ENCODE measurements around the gene CCK.
"Not testable (repeated sequence)": the region's sequence is repeated elsewhere in the genome, so short reads cannot be mapped to it uniquely, and the experiment has no call there.

Gene CCK

DNA sequence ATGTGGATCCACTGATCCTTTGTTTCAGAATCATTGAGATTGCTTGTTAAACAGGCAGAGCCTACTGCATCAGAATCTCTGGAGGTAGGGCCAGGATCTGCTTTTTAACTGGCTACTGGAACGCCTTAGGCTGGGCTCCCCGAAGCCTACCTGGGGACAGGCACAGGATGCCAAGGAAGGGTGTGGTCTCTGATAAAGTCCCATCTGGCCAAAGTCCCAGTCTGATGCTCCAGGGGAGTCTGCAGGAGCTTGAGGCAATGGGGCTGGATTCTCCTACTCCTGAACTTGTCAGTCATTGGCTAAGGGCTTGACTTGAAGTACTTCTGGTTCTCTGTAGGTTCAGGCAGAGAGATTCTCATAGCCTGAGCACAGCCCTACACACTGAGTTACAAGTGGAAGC lies 22.4 kb upstream of the CCK start:
- H3K9ac ChIP-seq (ENCODE audit: low read length): no peak overlapping the region
- no peaks in the 10 kb centered on the region for H3K27me3 ChIP-seq (ENCODE audit: control insufficient read depth, insufficient read depth, low read length)
- no peak overlapping the region for H3K4me3 ChIP-seq (ENCODE audit: low read length)
- no peaks in the 10 kb centered on the region for H3K9me3 ChIP-seq (ENCODE audit: control insufficient read depth, low read length)
- H3K4me1 ChIP-seq (ENCODE audit: control insufficient read depth, insufficient read depth, low read length): peaks cover 12% of the 10 kb centered on the region
- no peaks in the 10 kb centered on the region for H3K36me3 ChIP-seq (ENCODE audit: control insufficient read depth, insufficient read depth, low read length)

- H3K36me3 ChIP-seq (ENCODE audit: control insufficient read depth, insufficient read depth, low read length); H3K9me3 ChIP-seq (ENCODE audit: control insufficient read depth, low read length); H3K9ac ChIP-seq (ENCODE audit: low read length); H3K27me3 ChIP-seq (ENCODE audit: control insufficient read depth, insufficient read depth, low read length); H3K4me3 ChIP-seq (ENCODE audit: low read length): not testable (repeated sequence)
- H3K4me1 ChIP-seq (ENCODE audit: control insufficient read depth, insufficient read depth, low read length): peaks cover 12% of the 10 kb centered on the region
Measured at GRCh38 chr3:42287423-42287822, 21.4 kb upstream of the CCK start.

GRCh38 chr3:42277676-42278075 lies 11.7 kb upstream of the CCK start:
- H3K4me1 ChIP-seq (ENCODE audit: control insufficient read depth, insufficient read depth, low read length): no peaks in the 10 kb centered on the region
- no peak overlapping the region for H3K4me3 ChIP-seq (ENCODE audit: low read length)
- no peak overlapping the region for H3K9ac ChIP-seq (ENCODE audit: low read length)
- no peaks in the 10 kb centered on the region for H3K36me3 ChIP-seq (ENCODE audit: control insufficient read depth, insufficient read depth, low read length)
- peaks cover 5% of the 10 kb centered on the region for H3K27me3 ChIP-seq (ENCODE audit: control insufficient read depth, insufficient read depth, low read length)
- H3K9me3 ChIP-seq (ENCODE audit: control insufficient read depth, low read length): no peaks in the 10 kb centered on the region

GRCh38 chr3:42276141-42277132 lies 10.5 kb upstream of the CCK start:
- Histone ChIP-seq H3K27me3 (ENCODE audit: control insufficient read depth, insufficient read depth, low read length) (peaks cover 5% of the 10 kb centered on the region), H3K4me1 (ENCODE audit: control insufficient read depth, insufficient read depth, low read length) (no peaks in the 10 kb centered on the region), H3K36me3 (ENCODE audit: control insufficient read depth, insufficient read depth, low read length) (no peaks in the 10 kb centered on the region), H3K9me3 (ENCODE audit: control insufficient read depth, low read length) (no peaks in the 10 kb centered on the region), H3K4me3 (ENCODE audit: low read length) (no peak overlapping the region), H3K9ac (ENCODE audit: low read length) (no peak overlapping the region)

GRCh38 chr3:42275217-42275616 lies 9.2 kb upstream of the CCK start:
- Histone ChIP-seq H3K4me3 (ENCODE audit: low read length) (no peak overlapping the region), H3K27me3 (ENCODE audit: control insufficient read depth, insufficient read depth, low read length) (peaks cover 8% of the 10 kb centered on the region), H3K36me3 (ENCODE audit: control insufficient read depth, insufficient read depth, low read length) (no peaks in the 10 kb centered on the region), H3K4me1 (ENCODE audit: control insufficient read depth, insufficient read depth, low read length) (no peaks in the 10 kb centered on the region), H3K9ac (ENCODE audit: low read length) (no peak overlapping the region), H3K9me3 (ENCODE audit: control insufficient read depth, low read length) (no peaks in the 10 kb centered on the region)

GRCh38 chr3:42274266-42274665 lies 8.3 kb upstream of the CCK start:
- Histone ChIP-seq H3K27me3 (ENCODE audit: control insufficient read depth, insufficient read depth, low read length) (peaks cover 9% of the 10 kb centered on the region), H3K4me1 (ENCODE audit: control insufficient read depth, insufficient read depth, low read length) (no peaks in the 10 kb centered on the region), H3K4me3 (ENCODE audit: low read length) (no peak overlapping the region), H3K9me3 (ENCODE audit: control insufficient read depth, low read length) (no peaks in the 10 kb centered on the region), H3K9ac (ENCODE audit: low read length) (no peak overlapping the region), H3K36me3 (ENCODE audit: control insufficient read depth, insufficient read depth, low read length) (no peaks in the 10 kb centered on the region)

GRCh38 chr3:42273361-42273760 lies 7.4 kb upstream of the CCK start:
- Histone ChIP-seq H3K9me3 (ENCODE audit: control insufficient read depth, low read length) (no peaks in the 10 kb centered on the region), H3K27me3 (ENCODE audit: control insufficient read depth, insufficient read depth, low read length) (peaks cover 15% of the 10 kb centered on the region), H3K4me3 (ENCODE audit: low read length) (no peak overlapping the region), H3K9ac (ENCODE audit: low read length) (no peak overlapping the region), H3K36me3 (ENCODE audit: control insufficient read depth, insufficient read depth, low read length) (no peaks in the 10 kb centered on the region), H3K4me1 (ENCODE audit: control insufficient read depth, insufficient read depth, low read length) (no peaks in the 10 kb centered on the region)

DNA sequence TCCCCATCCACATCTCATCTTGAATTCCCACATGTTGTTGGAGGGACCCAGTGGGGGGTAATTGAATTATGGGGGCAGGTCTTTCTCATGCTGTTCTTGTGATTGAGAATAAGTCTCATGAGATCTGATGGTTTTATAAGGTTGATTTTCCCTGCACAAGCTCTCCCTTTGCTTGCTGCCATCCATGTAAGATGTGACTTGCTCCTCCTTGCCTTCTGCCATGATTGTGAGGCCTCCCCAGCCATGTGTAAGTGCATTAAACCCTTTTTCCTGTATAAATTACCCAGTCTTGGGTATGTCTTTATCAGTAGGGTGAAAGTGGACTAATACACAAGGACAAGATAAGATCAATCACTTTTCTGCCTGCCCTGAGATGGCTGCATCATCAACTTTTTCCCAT lies 5.8 kb upstream of the CCK start:
- Histone ChIP-seq H3K36me3 (ENCODE audit: control insufficient read depth, insufficient read depth, low read length) (no peaks in the 10 kb centered on the region), H3K9ac (ENCODE audit: low read length) (no peak overlapping the region), H3K27me3 (ENCODE audit: control insufficient read depth, insufficient read depth, low read length) (peaks cover 20% of the 10 kb centered on the region), H3K4me3 (ENCODE audit: low read length) (no peak overlapping the region), H3K9me3 (ENCODE audit: control insufficient read depth, low read length) (no peaks in the 10 kb centered on the region), H3K4me1 (ENCODE audit: control insufficient read depth, insufficient read depth, low read length) (no peaks in the 10 kb centered on the region)

- Histone ChIP-seq H3K9ac (ENCODE audit: low read length) (no peak overlapping the region), H3K27me3 (ENCODE audit: control insufficient read depth, insufficient read depth, low read length) (peaks cover 28% of the 10 kb centered on the region), H3K4me1 (ENCODE audit: control insufficient read depth, insufficient read depth, low read length) (peaks cover under 1% of the 10 kb centered on the region), H3K4me3 (ENCODE audit: low read length) (no peak overlapping the region), H3K9me3 (ENCODE audit: control insufficient read depth, low read length) (no peaks in the 10 kb centered on the region), H3K36me3 (ENCODE audit: control insufficient read depth, insufficient read depth, low read length) (no peaks in the 10 kb centered on the region)
Measured at GRCh38 chr3:42270561-42270960, 4.6 kb upstream of the CCK start.

DNA sequence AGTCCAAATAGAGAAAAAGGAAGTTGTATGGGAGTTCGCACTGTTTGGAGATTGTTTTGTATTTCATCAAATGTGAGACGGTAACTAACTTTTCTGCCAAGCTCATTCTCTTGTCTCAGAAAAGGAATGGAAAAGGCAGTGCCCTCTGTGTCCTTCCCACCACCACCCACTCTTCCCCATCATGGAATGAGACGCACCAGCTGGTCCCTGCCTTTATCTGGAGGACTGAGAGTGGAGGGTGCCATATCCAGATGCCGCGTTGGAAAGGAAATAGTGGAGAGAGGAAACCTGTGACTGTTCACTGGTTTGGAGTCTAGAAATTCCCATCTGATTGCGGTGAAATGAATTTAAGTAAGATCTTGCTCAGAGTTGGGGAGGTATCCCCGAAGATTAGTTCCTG lies 3.7 kb upstream of the CCK start:
- peaks cover 37% of the 10 kb centered on the region for H3K27me3 ChIP-seq (ENCODE audit: control insufficient read depth, insufficient read depth, low read length)
- H3K9me3 ChIP-seq (ENCODE audit: control insufficient read depth, low read length): no peaks in the 10 kb centered on the region
- H3K9ac ChIP-seq (ENCODE audit: low read length): no peak overlapping the region
- H3K4me1 ChIP-seq (ENCODE audit: control insufficient read depth, insufficient read depth, low read length): peaks cover 9% of the 10 kb centered on the region
- H3K36me3 ChIP-seq (ENCODE audit: control insufficient read depth, insufficient read depth, low read length): no peaks in the 10 kb centered on the region
- H3K4me3 ChIP-seq (ENCODE audit: low read length): no peak overlapping the region

DNA sequence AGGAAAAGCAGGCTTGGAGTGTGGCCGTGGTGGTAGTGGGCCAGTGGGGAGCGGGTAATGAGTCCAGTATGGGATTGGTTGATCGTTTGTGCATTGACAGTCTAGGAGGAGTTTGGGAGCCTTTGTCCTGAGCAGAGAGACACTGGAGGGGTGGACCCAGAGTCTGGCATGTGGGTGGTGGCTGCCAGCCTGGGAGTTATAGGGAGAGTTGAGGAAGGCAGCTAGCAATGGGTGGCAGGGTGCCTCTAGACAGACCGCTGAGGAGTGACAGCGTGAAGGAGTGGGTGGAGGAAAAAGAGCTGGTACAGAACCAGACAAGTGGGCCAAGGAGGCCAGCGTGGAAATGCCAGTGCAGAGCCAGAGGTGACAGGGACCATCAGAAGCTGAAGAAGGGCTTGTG lies 1.9 kb upstream of the CCK start:
- H3K9me3 ChIP-seq (ENCODE audit: control insufficient read depth, low read length): no peaks in the 10 kb centered on the region
- no peak overlapping the region for H3K9ac ChIP-seq (ENCODE audit: low read length)
- H3K27me3 ChIP-seq (ENCODE audit: control insufficient read depth, insufficient read depth, low read length): peaks cover 55% of the 10 kb centered on the region
- peaks cover 26% of the 10 kb centered on the region for H3K4me1 ChIP-seq (ENCODE audit: control insufficient read depth, insufficient read depth, low read length)
- no peaks in the 10 kb centered on the region for H3K36me3 ChIP-seq (ENCODE audit: control insufficient read depth, insufficient read depth, low read length)
- no peak overlapping the region for H3K4me3 ChIP-seq (ENCODE audit: low read length)

- H3K36me3 ChIP-seq (ENCODE audit: control insufficient read depth, insufficient read depth, low read length): no peaks in the 10 kb centered on the region
- peaks cover 73% of the 10 kb centered on the region for H3K27me3 ChIP-seq (ENCODE audit: control insufficient read depth, insufficient read depth, low read length)
- H3K4me1 ChIP-seq (ENCODE audit: control insufficient read depth, insufficient read depth, low read length): peaks cover 27% of the 10 kb centered on the region
- H3K4me3 ChIP-seq (ENCODE audit: low read length): no peak overlapping the region
- no peaks in the 10 kb centered on the region for H3K9me3 ChIP-seq (ENCODE audit: control insufficient read depth, low read length)
- no peak overlapping the region for H3K9ac ChIP-seq (ENCODE audit: low read length)
Measured at GRCh38 chr3:42265059-42265991, 660 bp downstream of the CCK start.

Measured in mucosa of stomach (tissue), 1 donor.